ENCODE data around the gene CIDEB.

The CIDEB gene

GRCh38 chr14:24291446-24292117, 16.2 kb downstream of the CIDEB start:
- Histone ChIP-seq H3K79me1 (replicated peaks; ENCODE audit: low read length, poor library complexity, severe bottlenecking) (peaks cover 17% of the 10 kb centered on the region), H3K27ac (ENCODE audit: low read length, poor library complexity, severe bottlenecking) (no peak overlapping the region), H2BK120ac (ENCODE audit: low read depth, low read length) (no peak overlapping the region), H3K4ac (ENCODE audit: low read depth in 1 of 2, low read length in 2 of 2) (no peak overlapping the region), H2AFZ (ENCODE audit: low read depth, low read length) (no peak overlapping the region), H2BK12ac (ENCODE audit: low read length in 2 of 2) (no peak overlapping the region), H3K4me1 (ENCODE audit: control insufficient read depth, insufficient read depth, low read depth, low read length) (peaks cover 2% of the 10 kb centered on the region), H3K27me3 (ENCODE audit: control insufficient read depth in 1 of 2, insufficient read depth in 1 of 2, low read length in 2 of 2) (no peaks in the 10 kb centered on the region), H2AK5ac (ENCODE audit: low read length, severe bottlenecking) (no peak overlapping the region), H2BK5ac (ENCODE audit: low read depth, low read length, poor library complexity, severe bottlenecking) (no peak overlapping the region), H3K23ac (ENCODE audit: low read length in 2 of 2) (no peak overlapping the region), H3K18ac (ENCODE audit: low read depth in 1 of 2, low read length in 2 of 2) (no peak overlapping the region), H4K91ac (ENCODE audit: low read length) (no peak overlapping the region), H3K9ac (ENCODE audit: low read length) (no peak overlapping the region), H2BK15ac (ENCODE audit: low read depth, poor library complexity, severe bottlenecking) (no peak overlapping the region), H3K14ac (ENCODE audit: low read length in 2 of 2) (no peak overlapping the region), H4K8ac (ENCODE audit: low read length) (no peak overlapping the region), H3K4me2 (ENCODE audit: low read length, poor library complexity, severe bottlenecking) (no peak overlapping the region), H3K36me3 (ENCODE audit: control insufficient read depth in 1 of 2, insufficient read depth in 2 of 2, low read depth in 1 of 2, low read length in 2 of 2) (peaks cover 41 to 69% of the 10 kb centered on the region in 2 experiments), H3K9me3 (ENCODE audit: control insufficient read depth, low read length) (no peaks in the 10 kb centered on the region), H3K4me3 (ENCODE audit: insufficient read depth in 1 of 2, low read depth in 1 of 2, low read length in 2 of 2) (no peak overlapping the region)
- DNase-seq, result no peak
- WGBS, result 91% methylated on average over 3 of the region's 3 CpGs

GRCh38 chr14:24290746-24291145, 17.0 kb downstream of the CIDEB start:
- H3K9me3 ChIP-seq (ENCODE audit: control insufficient read depth, low read length), result no peaks in the 10 kb centered on the region
- H4K8ac ChIP-seq (ENCODE audit: low read length), result no peak overlapping the region
- H3K79me1 ChIP-seq (replicated peaks; ENCODE audit: low read length, poor library complexity, severe bottlenecking), result peaks cover 19% of the 10 kb centered on the region
- H2BK12ac ChIP-seq (ENCODE audit: low read length in 2 of 2), result no peak overlapping the region
- H3K36me3 ChIP-seq (ENCODE audit: control insufficient read depth in 1 of 2, insufficient read depth in 2 of 2, low read depth in 1 of 2, low read length in 2 of 2), result peaks cover 35 to 62% of the 10 kb centered on the region in 2 experiments
- H3K4me3 ChIP-seq (ENCODE audit: insufficient read depth in 1 of 2, low read depth in 1 of 2, low read length in 2 of 2), result no peak overlapping the region
- 90% methylated on average over 7 of the region's 9 CpGs for WGBS
- H3K9ac ChIP-seq (ENCODE audit: low read length), result no peak overlapping the region
- no peak for DNase-seq
- H2BK5ac ChIP-seq (ENCODE audit: low read depth, low read length, poor library complexity, severe bottlenecking), result no peak overlapping the region
- H3K14ac ChIP-seq (ENCODE audit: low read length in 2 of 2), result no peak overlapping the region
- H2AFZ ChIP-seq (ENCODE audit: low read depth, low read length), result no peak overlapping the region
- no peak overlapping the region for H3K4me2 ChIP-seq (ENCODE audit: low read length, poor library complexity, severe bottlenecking)
- no peaks in the 10 kb centered on the region for H3K27me3 ChIP-seq (ENCODE audit: control insufficient read depth in 1 of 2, insufficient read depth in 1 of 2, low read length in 2 of 2)
- H2BK120ac ChIP-seq (ENCODE audit: low read depth, low read length), result no peak overlapping the region
- no peak overlapping the region for H2BK15ac ChIP-seq (ENCODE audit: low read depth, poor library complexity, severe bottlenecking)
- no peak overlapping the region for H4K91ac ChIP-seq (ENCODE audit: low read length)
- H3K4me1 ChIP-seq (ENCODE audit: control insufficient read depth, insufficient read depth, low read depth, low read length), result no peaks in the 10 kb centered on the region
- H3K23ac ChIP-seq (ENCODE audit: low read length in 2 of 2), result no peak overlapping the region
- H3K4ac ChIP-seq (ENCODE audit: low read depth in 1 of 2, low read length in 2 of 2), result no peak overlapping the region
- H3K18ac ChIP-seq (ENCODE audit: low read depth in 1 of 2, low read length in 2 of 2), result no peak overlapping the region
- H3K27ac ChIP-seq (ENCODE audit: low read length, poor library complexity, severe bottlenecking), result no peak overlapping the region
- no peak overlapping the region for H2AK5ac ChIP-seq (ENCODE audit: low read length, severe bottlenecking)

DNA sequence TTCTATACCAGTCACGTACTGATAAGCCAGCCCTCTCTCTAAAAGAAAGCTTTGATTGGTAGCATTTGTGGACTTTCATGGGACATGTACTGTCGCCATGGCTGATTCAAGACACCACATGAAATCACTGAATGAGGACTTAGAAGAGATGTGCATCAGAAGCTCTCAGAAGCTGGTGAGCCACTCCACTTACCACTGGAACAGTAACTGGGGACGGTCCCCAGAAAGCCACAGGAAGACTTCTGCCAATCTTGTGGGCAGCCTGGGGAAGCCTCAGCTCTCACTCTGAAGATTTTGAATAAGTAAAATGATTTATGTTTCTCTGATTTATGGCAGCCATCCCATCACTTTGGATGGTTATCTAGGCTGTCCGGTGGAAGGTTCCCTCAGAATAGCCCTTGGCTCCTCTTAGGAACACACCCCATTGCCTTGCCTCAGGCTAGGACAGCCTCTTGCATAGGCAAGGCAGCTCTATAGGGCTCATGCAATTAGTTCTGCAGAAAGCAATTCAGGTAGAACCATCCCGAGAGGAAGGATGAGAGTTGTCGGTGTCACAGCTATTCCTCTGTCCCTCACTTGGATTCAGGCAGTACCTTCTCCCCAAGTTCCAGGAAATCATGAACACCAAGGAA, 18.0 kb downstream of the CIDEB start:
- WGBS, result 83% methylated on average over 6 of the region's 6 CpGs

DNA sequence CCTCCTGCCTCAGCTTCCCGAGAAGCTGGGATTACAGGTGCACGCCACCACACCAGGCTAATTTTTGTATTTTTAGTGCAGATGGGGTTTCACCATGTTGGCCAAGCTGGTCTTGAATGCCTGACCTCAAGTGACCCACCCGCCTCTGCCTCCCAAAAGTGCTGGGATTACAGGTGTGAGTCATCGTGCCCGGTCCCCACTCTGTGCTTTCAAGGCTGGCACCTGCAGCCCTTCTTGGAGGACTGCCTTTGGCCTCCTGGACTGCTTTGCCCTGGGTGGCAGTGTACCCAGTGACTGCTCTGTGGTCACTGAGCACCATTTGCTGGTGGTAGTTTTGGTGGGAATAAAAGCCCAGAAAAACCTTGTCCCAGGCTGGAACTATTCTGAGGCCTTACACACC, 20.8 kb downstream of the CIDEB start:
- H3K9me3 ChIP-seq (ENCODE audit: control insufficient read depth, low read length), result no peaks in the 10 kb centered on the region
- H4K8ac ChIP-seq (ENCODE audit: low read length), result no peak overlapping the region
- no peak overlapping the region for H3K4me3 ChIP-seq (ENCODE audit: insufficient read depth in 1 of 2, low read depth in 1 of 2, low read length in 2 of 2)
- peaks cover 25% of the 10 kb centered on the region for H3K79me1 ChIP-seq (replicated peaks; ENCODE audit: low read length, poor library complexity, severe bottlenecking)
- H3K23ac ChIP-seq (ENCODE audit: low read length in 2 of 2), result no peak overlapping the region
- H3K36me3 ChIP-seq (ENCODE audit: control insufficient read depth in 1 of 2, insufficient read depth in 2 of 2, low read depth in 1 of 2, low read length in 2 of 2), result peaks cover 26 to 29% of the 10 kb centered on the region in 2 experiments
- H3K27ac ChIP-seq (ENCODE audit: low read length, poor library complexity, severe bottlenecking), result no peak overlapping the region
- no peak overlapping the region for H4K91ac ChIP-seq (ENCODE audit: low read length)
- no peak overlapping the region for H2AFZ ChIP-seq (ENCODE audit: low read depth, low read length)
- H3K27me3 ChIP-seq (ENCODE audit: control insufficient read depth in 1 of 2, insufficient read depth in 1 of 2, low read length in 2 of 2), result no peaks in the 10 kb centered on the region
- no peak overlapping the region for H3K4ac ChIP-seq (ENCODE audit: low read depth in 1 of 2, low read length in 2 of 2)
- no peak overlapping the region for H3K18ac ChIP-seq (ENCODE audit: low read depth in 1 of 2, low read length in 2 of 2)
- H2BK120ac ChIP-seq (ENCODE audit: low read depth, low read length), result no peak overlapping the region
- WGBS, result 98% methylated on average over 5 of the region's 5 CpGs
- H2BK12ac ChIP-seq (ENCODE audit: low read length in 2 of 2), result no peak overlapping the region
- H2AK5ac ChIP-seq (ENCODE audit: low read length, severe bottlenecking), result no peak overlapping the region
- peaks cover 7% of the 10 kb centered on the region for H3K4me1 ChIP-seq (ENCODE audit: control insufficient read depth, insufficient read depth, low read depth, low read length)
- no peak for DNase-seq
- H3K9ac ChIP-seq (ENCODE audit: low read length), result no peak overlapping the region
- no peak overlapping the region for H2BK5ac ChIP-seq (ENCODE audit: low read depth, low read length, poor library complexity, severe bottlenecking)
- no peak overlapping the region for H3K4me2 ChIP-seq (ENCODE audit: low read length, poor library complexity, severe bottlenecking)
- no peak overlapping the region for H3K14ac ChIP-seq (ENCODE audit: low read length in 2 of 2)
- no peak overlapping the region for H2BK15ac ChIP-seq (ENCODE audit: low read depth, poor library complexity, severe bottlenecking)

More for the DNA sequence above, 18.0 kb downstream of the CIDEB start:
- Histone ChIP-seq H3K14ac (ENCODE audit: low read length in 2 of 2) (no peak overlapping the region), H2BK5ac (ENCODE audit: low read depth, low read length, poor library complexity, severe bottlenecking) (no peak overlapping the region), H3K4me3 (ENCODE audit: insufficient read depth in 1 of 2, low read depth in 1 of 2, low read length in 2 of 2) (no peak overlapping the region), H2BK120ac (ENCODE audit: low read depth, low read length) (no peak overlapping the region), H2BK15ac (ENCODE audit: low read depth, poor library complexity, severe bottlenecking) (no peak overlapping the region), H3K23ac (ENCODE audit: low read length in 2 of 2) (no peak overlapping the region), H2BK12ac (ENCODE audit: low read length in 2 of 2) (no peak overlapping the region), H3K18ac (ENCODE audit: low read depth in 1 of 2, low read length in 2 of 2) (no peak overlapping the region), H3K9ac (ENCODE audit: low read length) (no peak overlapping the region), H4K8ac (ENCODE audit: low read length) (no peak overlapping the region), H3K27me3 (ENCODE audit: control insufficient read depth in 1 of 2, insufficient read depth in 1 of 2, low read length in 2 of 2) (no peaks in the 10 kb centered on the region), H3K4me2 (ENCODE audit: low read length, poor library complexity, severe bottlenecking) (no peak overlapping the region), H2AK5ac (ENCODE audit: low read length, severe bottlenecking) (no peak overlapping the region), H3K4ac (ENCODE audit: low read depth in 1 of 2, low read length in 2 of 2) (no peak overlapping the region), H4K91ac (ENCODE audit: low read length) (no peak overlapping the region), H2AFZ (ENCODE audit: low read depth, low read length) (no peak overlapping the region), H3K9me3 (ENCODE audit: control insufficient read depth, low read length) (no peaks in the 10 kb centered on the region), H3K27ac (ENCODE audit: low read length, poor library complexity, severe bottlenecking) (no peak overlapping the region), H3K79me1 (replicated peaks; ENCODE audit: low read length, poor library complexity, severe bottlenecking) (peaks cover 19% of the 10 kb centered on the region), H3K4me1 (ENCODE audit: control insufficient read depth, insufficient read depth, low read depth, low read length) (no peaks in the 10 kb centered on the region), H3K36me3 (ENCODE audit: control insufficient read depth in 1 of 2, insufficient read depth in 2 of 2, low read depth in 1 of 2, low read length in 2 of 2) (peaks cover 34 to 52% of the 10 kb centered on the region in 2 experiments)
- DNase-seq, result no peak
